HepG2 (cell line): ENCODE results near the gene PLEKHB2. TPM values are rescaled to one million over a fixed set of nuclear protein-coding genes. Genes with fewer than 3 reads are reported as not detected.

ENCODE experiments used
- MED8 ChIP-seq: sonication (generic); formaldehyde crosslinking; IDR thresholded peaks from 2 replicates; pipeline ENCODE4 v1.8.1; 2023; ENCODE audit warnings: mild to moderate bottlenecking, missing genetic modification reagents; ENCODE audit not compliant: insufficient replicate concordance
- MIER3 ChIP-seq: IDR thresholded peaks from 2 replicates; pipeline ENCODE4 v1.6.1; 2016; ENCODE audit warnings: missing compliant biosample characterization, borderline replicate concordance
- MTA3 ChIP-seq: sonication (generic); formaldehyde crosslinking; IDR thresholded peaks from 2 replicates; pipeline ENCODE4 v1.4.0; 2020; ENCODE audit warnings: missing genetic modification reagents
- NFKB2 ChIP-seq: sonication (generic); formaldehyde crosslinking; IDR thresholded peaks from 2 replicates; pipeline ENCODE4 v1.4.0; 2020; ENCODE audit warnings: missing genetic modification reagents, borderline replicate concordance
- NFYB ChIP-seq: sonication (generic); formaldehyde crosslinking; IDR thresholded peaks from 2 replicates; pipeline ENCODE4 v1.4.0; 2020; ENCODE audit warnings: missing genetic modification reagents
- POLR2AphosphoS5 ChIP-seq: IDR thresholded peaks from 2 replicates; pipeline ENCODE4 v1.6.1; 2012; ENCODE audit warnings: low read depth, low read length
- SMARCE1 ChIP-seq: fragments of 450-650 bp; IDR thresholded peaks from 2 replicates; pipeline ENCODE4 v1.6.1; 2017; ENCODE audit warnings: borderline replicate concordance
- polyA plus RNA-seq, 8 experiments: library from polyadenylated mRNA; depleted of rRNA in 3 of 8; stranded (reverse) in 7 of 8; unstranded in 1 of 8; fragments of >200 nt; fragmentation: Illumina TruSeq in 4 of 8; extraction: Trizol in 4 of 8; gene quantifications; 2 replicates each; pipeline versions ENCODE4 v1.2.1 to v1.2.3, GENCODE V29; 2011 to 2016; ENCODE audit warnings: low read depth in 4 of 8, missing spikeins in 1 of 8, mixed read lengths in 1 of 8; ENCODE audit not compliant: insufficient read depth in 1 of 8
- total RNA-seq, 5 experiments: library from RNA; depleted of rRNA; stranded (reverse); fragments of >200 nt; fragmentation: Illumina TruSeq; extraction: Trizol; gene quantifications; 2 replicates each; pipeline ENCODE4 v1.2.3, GENCODE V29; 2016; ENCODE audit warnings: low read depth in 1 of 5
- TF ChIP-seq, protein P1 (sequence below): sonication (generic); formaldehyde crosslinking; IDR thresholded peaks from 2 replicates; pipeline ENCODE4 v1.4.0; 2020; ENCODE audit warnings: missing genetic modification reagents, borderline replicate concordance
- TF ChIP-seq, protein P2 (sequence below): sonication (generic); formaldehyde crosslinking; IDR thresholded peaks from 2 replicates; pipeline ENCODE4 v1.5.0; 2020; ENCODE audit warnings: mild to moderate bottlenecking, missing genetic modification reagents, borderline replicate concordance
- TF ChIP-seq, protein P3 (sequence below): sonication (generic); formaldehyde crosslinking; IDR thresholded peaks from 2 replicates; pipeline ENCODE4 v1.8.1; 2023; ENCODE audit warnings: mild to moderate bottlenecking, inconsistent platforms, moderate library complexity, missing genetic modification reagents, borderline replicate concordance
- TF ChIP-seq, protein P4 (sequence below): sonication (generic); formaldehyde crosslinking; IDR thresholded peaks from 2 replicates; pipeline ENCODE4 v1.5.1; 2020; ENCODE audit warnings: missing genetic modification reagents, mild to moderate bottlenecking, borderline replicate concordance
- TF ChIP-seq, protein P5 (sequence below), 2 experiments: sonication (generic) in 1 of 2; formaldehyde crosslinking in 1 of 2; IDR thresholded peaks; 2 replicates each; pipeline versions ENCODE4 v1.4.0 to v1.6.1; 2016 to 2020; ENCODE audit warnings: borderline replicate concordance in 1 of 2, low read depth in 1 of 2, mild to moderate bottlenecking in 1 of 2, missing genetic modification reagents in 1 of 2

Gene PLEKHB2
- total and polyA plus RNA-seq, 2 of the 13 experiments (the other 11 are each of a cell fraction or from before 2014, with no cell fraction given): 73.0 to 78.9 TPM

DNA sequence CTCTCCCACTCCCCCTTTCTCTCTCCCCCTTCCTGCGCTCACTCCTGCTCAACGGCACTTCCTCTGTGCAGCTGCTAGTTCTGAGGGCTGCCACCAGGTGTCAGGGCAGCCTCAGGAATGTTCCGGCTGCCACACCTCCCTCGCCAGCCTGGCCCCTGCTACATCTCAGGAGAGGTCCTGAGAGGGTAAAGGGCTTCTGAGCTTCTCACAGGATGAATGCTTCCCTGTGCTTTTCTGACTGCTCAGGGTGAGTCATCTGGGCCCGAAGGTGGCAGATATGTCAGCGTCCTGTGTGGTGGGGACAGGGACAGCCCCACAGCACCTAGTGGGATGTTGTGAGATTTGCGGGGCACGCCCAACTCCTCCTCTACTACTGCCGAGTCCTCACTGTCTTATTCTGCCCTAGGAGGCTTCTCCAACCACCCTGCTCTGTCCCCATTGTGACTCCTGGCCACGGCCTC is 49.0 kb downstream of the PLEKHB2 start (continued):
- TF ChIP-seq, protein P1, sequence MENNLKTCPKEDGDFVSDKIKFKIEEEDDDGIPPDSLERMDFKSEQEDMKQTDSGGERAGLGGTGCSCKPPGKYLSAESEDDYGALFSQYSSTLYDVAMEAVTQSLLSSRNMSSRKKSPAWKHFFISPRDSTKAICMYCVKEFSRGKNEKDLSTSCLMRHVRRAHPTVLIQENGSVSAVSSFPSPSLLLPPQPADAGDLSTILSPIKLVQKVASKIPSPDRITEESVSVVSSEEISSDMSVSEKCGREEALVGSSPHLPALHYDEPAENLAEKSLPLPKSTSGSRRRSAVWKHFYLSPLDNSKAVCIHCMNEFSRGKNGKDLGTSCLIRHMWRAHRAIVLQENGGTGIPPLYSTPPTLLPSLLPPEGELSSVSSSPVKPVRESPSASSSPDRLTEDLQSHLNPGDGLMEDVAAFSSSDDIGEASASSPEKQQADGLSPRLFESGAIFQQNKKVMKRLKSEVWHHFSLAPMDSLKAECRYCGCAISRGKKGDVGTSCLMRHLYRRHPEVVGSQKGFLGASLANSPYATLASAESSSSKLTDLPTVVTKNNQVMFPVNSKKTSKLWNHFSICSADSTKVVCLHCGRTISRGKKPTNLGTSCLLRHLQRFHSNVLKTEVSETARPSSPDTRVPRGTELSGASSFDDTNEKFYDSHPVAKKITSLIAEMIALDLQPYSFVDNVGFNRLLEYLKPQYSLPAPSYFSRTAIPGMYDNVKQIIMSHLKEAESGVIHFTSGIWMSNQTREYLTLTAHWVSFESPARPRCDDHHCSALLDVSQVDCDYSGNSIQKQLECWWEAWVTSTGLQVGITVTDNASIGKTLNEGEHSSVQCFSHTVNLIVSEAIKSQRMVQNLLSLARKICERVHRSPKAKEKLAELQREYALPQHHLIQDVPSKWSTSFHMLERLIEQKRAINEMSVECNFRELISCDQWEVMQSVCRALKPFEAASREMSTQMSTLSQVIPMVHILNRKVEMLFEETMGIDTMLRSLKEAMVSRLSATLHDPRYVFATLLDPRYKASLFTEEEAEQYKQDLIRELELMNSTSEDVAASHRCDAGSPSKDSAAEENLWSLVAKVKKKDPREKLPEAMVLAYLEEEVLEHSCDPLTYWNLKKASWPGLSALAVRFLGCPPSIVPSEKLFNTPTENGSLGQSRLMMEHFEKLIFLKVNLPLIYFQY (CRISPR knock-in tag): 0 out of 2 replicates have a peak, but pooled peaks have one; percentile 60
- TF ChIP-seq, protein P2, sequence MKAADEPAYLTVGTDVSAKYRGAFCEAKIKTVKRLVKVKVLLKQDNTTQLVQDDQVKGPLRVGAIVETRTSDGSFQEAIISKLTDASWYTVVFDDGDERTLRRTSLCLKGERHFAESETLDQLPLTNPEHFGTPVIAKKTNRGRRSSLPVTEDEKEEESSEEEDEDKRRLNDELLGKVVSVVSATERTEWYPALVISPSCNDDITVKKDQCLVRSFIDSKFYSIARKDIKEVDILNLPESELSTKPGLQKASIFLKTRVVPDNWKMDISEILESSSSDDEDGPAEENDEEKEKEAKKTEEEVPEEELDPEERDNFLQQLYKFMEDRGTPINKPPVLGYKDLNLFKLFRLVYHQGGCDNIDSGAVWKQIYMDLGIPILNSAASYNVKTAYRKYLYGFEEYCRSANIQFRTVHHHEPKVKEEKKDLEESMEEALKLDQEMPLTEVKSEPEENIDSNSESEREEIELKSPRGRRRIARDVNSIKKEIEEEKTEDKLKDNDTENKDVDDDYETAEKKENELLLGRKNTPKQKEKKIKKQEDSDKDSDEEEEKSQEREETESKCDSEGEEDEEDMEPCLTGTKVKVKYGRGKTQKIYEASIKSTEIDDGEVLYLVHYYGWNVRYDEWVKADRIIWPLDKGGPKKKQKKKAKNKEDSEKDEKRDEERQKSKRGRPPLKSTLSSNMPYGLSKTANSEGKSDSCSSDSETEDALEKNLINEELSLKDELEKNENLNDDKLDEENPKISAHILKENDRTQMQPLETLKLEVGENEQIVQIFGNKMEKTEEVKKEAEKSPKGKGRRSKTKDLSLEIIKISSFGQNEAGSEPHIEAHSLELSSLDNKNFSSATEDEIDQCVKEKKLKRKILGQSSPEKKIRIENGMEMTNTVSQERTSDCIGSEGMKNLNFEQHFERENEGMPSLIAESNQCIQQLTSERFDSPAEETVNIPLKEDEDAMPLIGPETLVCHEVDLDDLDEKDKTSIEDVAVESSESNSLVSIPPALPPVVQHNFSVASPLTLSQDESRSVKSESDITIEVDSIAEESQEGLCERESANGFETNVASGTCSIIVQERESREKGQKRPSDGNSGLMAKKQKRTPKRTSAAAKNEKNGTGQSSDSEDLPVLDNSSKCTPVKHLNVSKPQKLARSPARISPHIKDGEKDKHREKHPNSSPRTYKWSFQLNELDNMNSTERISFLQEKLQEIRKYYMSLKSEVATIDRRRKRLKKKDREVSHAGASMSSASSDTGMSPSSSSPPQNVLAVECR (CRISPR knock-in tag): peak; percentile 46; the same call in 1 of the 2 replicates
- TF ChIP-seq, protein P3, sequence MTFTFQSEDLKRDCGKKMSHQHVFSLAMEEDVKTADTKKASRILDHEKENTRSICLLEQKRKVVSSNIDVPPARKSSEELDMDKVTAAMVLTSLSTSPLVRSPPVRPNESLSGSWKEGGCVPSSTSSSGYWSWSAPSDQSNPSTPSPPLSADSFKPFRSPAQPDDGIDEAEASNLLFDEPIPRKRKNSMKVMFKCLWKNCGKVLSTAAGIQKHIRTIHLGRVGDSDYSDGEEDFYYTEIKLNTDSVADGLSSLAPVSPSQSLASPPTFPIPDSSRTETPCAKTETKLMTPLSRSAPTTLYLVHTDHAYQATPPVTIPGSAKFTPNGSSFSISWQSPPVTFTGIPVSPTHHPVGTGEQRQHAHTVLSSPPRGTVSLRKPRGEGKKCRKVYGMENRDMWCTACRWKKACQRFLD (CRISPR knock-in tag): no peak
- no peak for TF ChIP-seq MED8 (CRISPR knock-in tag)
- no peak for TF ChIP-seq NFYB
- no peak for TF ChIP-seq MTA3 (CRISPR knock-in tag)
- no peak for TF ChIP-seq SMARCE1
- TF ChIP-seq POLR2AphosphoS5: no peak
- TF ChIP-seq NFKB2: no peak
- TF ChIP-seq, protein P4, sequence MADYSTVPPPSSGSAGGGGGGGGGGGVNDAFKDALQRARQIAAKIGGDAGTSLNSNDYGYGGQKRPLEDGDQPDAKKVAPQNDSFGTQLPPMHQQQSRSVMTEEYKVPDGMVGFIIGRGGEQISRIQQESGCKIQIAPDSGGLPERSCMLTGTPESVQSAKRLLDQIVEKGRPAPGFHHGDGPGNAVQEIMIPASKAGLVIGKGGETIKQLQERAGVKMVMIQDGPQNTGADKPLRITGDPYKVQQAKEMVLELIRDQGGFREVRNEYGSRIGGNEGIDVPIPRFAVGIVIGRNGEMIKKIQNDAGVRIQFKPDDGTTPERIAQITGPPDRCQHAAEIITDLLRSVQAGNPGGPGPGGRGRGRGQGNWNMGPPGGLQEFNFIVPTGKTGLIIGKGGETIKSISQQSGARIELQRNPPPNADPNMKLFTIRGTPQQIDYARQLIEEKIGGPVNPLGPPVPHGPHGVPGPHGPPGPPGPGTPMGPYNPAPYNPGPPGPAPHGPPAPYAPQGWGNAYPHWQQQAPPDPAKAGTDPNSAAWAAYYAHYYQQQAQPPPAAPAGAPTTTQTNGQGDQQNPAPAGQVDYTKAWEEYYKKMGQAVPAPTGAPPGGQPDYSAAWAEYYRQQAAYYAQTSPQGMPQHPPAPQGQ (CRISPR knock-in tag): no peak
- TF ChIP-seq, protein P5, sequence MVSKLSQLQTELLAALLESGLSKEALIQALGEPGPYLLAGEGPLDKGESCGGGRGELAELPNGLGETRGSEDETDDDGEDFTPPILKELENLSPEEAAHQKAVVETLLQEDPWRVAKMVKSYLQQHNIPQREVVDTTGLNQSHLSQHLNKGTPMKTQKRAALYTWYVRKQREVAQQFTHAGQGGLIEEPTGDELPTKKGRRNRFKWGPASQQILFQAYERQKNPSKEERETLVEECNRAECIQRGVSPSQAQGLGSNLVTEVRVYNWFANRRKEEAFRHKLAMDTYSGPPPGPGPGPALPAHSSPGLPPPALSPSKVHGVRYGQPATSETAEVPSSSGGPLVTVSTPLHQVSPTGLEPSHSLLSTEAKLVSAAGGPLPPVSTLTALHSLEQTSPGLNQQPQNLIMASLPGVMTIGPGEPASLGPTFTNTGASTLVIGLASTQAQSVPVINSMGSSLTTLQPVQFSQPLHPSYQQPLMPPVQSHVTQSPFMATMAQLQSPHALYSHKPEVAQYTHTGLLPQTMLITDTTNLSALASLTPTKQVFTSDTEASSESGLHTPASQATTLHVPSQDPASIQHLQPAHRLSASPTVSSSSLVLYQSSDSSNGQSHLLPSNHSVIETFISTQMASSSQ (IDR thresholded peaks at IDR 0.05; ENCODE audit: low read depth): no peak
- TF ChIP-seq, protein P5 (CRISPR knock-in tag; IDR thresholded peaks at IDR 0.05; ENCODE audit: borderline replicate concordance): no peak
- 0 out of 2 replicates have a peak, but pooled peaks have one; percentile 49 for TF ChIP-seq MIER3
